Activated naive CD8-positive, alpha-beta T cell treated with anti-CD3 and anti-CD28 coated beads for 36 hours (primary cell): ENCODE results near the gene SF3A2. TPM values are rescaled to one million over a fixed set of nuclear protein-coding genes. Genes with fewer than 3 reads are reported as not detected.
A peak's percentile ranks its signal among the peaks of the same experiment; 100 is the strongest.
"Not testable (repeated sequence)": the region's sequence is repeated elsewhere in the genome, so short reads cannot be mapped to it uniquely, and the experiment has no call there.

Source experiments
- DNase-seq: peaks from one replicate; pipeline ENCODE4 v3.0.0; 2021
- H3K27ac Mint-ChIP-seq: one replicate; pipeline ENCODE4 v1.8.0; 2022; ENCODE audit warnings: mild to moderate bottlenecking, moderate library complexity, mixed read lengths
- H3K27me3 Mint-ChIP-seq: one replicate; pipeline ENCODE4 v1.8.0; 2022; ENCODE audit warnings: mild to moderate bottlenecking, mixed read lengths
- H3K36me3 Mint-ChIP-seq: one replicate; pipeline ENCODE4 v1.8.0; 2021; ENCODE audit warnings: mild to moderate bottlenecking, mixed read lengths
- H3K4me1 Mint-ChIP-seq: one replicate; pipeline ENCODE4 v1.8.0; 2021; ENCODE audit warnings: mixed read lengths
- H3K4me3 Mint-ChIP-seq: one replicate; pipeline ENCODE4 v1.8.0; 2022; ENCODE audit warnings: mild to moderate bottlenecking, moderate library complexity, mixed read lengths
- H3K9me3 Mint-ChIP-seq: one replicate; pipeline ENCODE4 v1.8.0; 2022; ENCODE audit warnings: mixed read lengths
- total RNA-seq, 2 experiments: library from RNA; stranded (reverse); gene quantifications; one replicate each; pipeline ENCODE4 v1.2.3, GENCODE V29; 2021

The SF3A2 gene
- total RNA-seq, 2 experiments from 2014 or later = 160 to 162 TPM

- no peak overlapping the region for H3K4me3 Mint-ChIP-seq
- no peak overlapping the region for H3K27ac Mint-ChIP-seq
- no peaks in the 10 kb centered on the region for H3K9me3 Mint-ChIP-seq
- DNase-seq = no peak
- peaks cover 33% of the 10 kb centered on the region for H3K36me3 Mint-ChIP-seq
- no peaks in the 10 kb centered on the region for H3K27me3 Mint-ChIP-seq
- peaks cover 24% of the 10 kb centered on the region for H3K4me1 Mint-ChIP-seq
Observed at GRCh38 chr19:2275588-2276428, 39.2 kb downstream of the SF3A2 start.

- Mint-ChIP-seq H3K27ac (no peak overlapping the region), H3K4me1 (peaks cover 22% of the 10 kb centered on the region), H3K4me3 (no peak overlapping the region), H3K9me3 (no peaks in the 10 kb centered on the region), H3K27me3 (no peaks in the 10 kb centered on the region), H3K36me3 (peaks cover 29% of the 10 kb centered on the region)
- no peak for DNase-seq
Observed at GRCh38 chr19:2276429-2276986, 39.9 kb downstream of the SF3A2 start.

DNA sequence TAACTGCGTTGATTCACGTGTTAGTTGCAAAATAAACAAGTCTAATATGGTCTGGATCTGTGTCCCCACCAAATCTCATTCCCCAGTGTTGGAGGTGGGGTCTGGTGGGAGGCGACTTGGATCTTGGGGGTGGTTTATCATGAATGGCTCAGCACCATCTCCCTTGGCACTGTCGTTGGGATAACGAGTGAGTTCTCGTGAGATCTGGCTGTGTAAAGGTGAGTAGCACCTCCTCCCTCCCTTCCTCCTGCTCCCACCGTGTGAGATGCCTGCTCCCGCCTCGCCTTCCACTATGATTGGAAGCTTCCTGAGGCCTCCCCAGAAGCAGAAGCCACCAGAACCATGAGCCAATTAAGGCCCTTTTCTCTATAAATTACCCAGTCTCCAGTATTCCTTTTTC, 40.5 kb downstream of the SF3A2 start:
- H3K4me1 Mint-ChIP-seq = peaks cover 21% of the 10 kb centered on the region
- H3K27ac Mint-ChIP-seq = peak overlapping the region; percentile 42
- peaks cover 23% of the 10 kb centered on the region for H3K36me3 Mint-ChIP-seq
- H3K4me3 Mint-ChIP-seq = no peak overlapping the region
- no peak for DNase-seq
- no peaks in the 10 kb centered on the region for H3K9me3 Mint-ChIP-seq
- H3K27me3 Mint-ChIP-seq = no peaks in the 10 kb centered on the region

GRCh38 chr19:2278459-2279158, 42.0 kb downstream of the SF3A2 start:
- H3K27me3 Mint-ChIP-seq = no peaks in the 10 kb centered on the region
- H3K9me3 Mint-ChIP-seq = no peaks in the 10 kb centered on the region
- H3K36me3 Mint-ChIP-seq = peaks cover 13% of the 10 kb centered on the region
- no peak overlapping the region for H3K27ac Mint-ChIP-seq
- H3K4me1 Mint-ChIP-seq = peaks cover 22% of the 10 kb centered on the region
- H3K4me3 Mint-ChIP-seq = no peak overlapping the region
- DNase-seq = no peak

GRCh38 chr19:2280633-2281264, 44.1 kb downstream of the SF3A2 start:
- H3K27me3 Mint-ChIP-seq = no peaks in the 10 kb centered on the region
- H3K4me3 Mint-ChIP-seq = no peak overlapping the region
- H3K27ac Mint-ChIP-seq = no peak overlapping the region
- peaks cover 9% of the 10 kb centered on the region for H3K4me1 Mint-ChIP-seq
- H3K9me3 Mint-ChIP-seq = no peaks in the 10 kb centered on the region
- H3K36me3 Mint-ChIP-seq = no peaks in the 10 kb centered on the region
- DNase-seq = no peak

DNA sequence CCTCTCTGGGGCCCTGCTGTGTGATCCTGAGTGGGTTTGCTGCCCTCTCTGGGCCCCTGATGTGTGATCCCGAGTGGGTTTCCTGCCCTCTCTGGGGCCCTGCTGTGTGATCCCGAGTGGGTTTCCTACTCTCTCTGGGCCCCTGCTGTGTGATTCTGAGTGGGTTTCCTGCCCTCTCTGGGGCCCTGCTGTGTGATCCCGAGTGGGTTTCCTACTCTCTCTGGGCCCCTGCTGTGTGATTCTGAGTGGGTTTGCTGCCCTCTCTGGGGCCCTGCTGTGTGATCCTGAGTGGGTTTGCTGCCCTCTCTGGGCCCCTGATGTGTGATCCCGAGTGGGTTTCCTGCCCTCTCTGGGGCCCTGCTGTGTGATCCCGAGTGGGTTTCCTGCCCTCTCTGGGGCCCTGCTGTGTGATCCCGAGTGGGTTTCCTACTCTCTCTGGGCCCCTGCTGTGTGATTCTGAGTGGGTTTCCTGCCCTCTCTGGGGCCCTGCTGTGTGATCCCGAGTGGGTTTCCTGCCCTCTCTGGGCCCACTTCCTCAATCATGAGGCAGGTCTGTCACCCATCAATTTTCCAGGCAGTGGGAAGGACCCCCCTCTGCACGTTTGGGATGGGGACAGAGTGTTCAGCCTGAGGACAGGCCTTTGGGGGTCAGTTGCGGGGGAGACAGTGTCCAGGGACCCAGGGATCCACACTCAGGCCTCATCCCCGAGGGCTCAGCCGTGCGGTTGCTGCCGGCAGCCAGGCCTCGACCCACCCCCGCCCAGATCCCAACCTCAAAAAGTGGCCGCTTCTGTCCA, 44.8 kb downstream of the SF3A2 start:
- H3K36me3 Mint-ChIP-seq, H3K9me3 Mint-ChIP-seq, H3K4me3 Mint-ChIP-seq, DNase-seq, H3K27ac Mint-ChIP-seq, H3K27me3 Mint-ChIP-seq, H3K4me1 Mint-ChIP-seq: not testable (repeated sequence)

- Mint-ChIP-seq H3K27ac (no peak within 1 kb of the TSS), H3K4me1 (peaks cover 9% of the 10 kb centered on the region), H3K27me3 (no peaks in the 10 kb centered on the region), H3K9me3 (no peaks in the 10 kb centered on the region), H3K36me3 (no peaks in the 10 kb centered on the region), H3K4me3 (peak within 1 kb of the TSS; percentile 25)
- DNase-seq = no peak
Observed at GRCh38 chr19:2282062-2282861, 45.6 kb downstream of the SF3A2 start, which contains the start of gene PEAK3. TSS of gene PEAK3 (minus strand) at chr19:2282175. CDS start at chr19:2280931, 1,244 bp downstream.

DNA sequence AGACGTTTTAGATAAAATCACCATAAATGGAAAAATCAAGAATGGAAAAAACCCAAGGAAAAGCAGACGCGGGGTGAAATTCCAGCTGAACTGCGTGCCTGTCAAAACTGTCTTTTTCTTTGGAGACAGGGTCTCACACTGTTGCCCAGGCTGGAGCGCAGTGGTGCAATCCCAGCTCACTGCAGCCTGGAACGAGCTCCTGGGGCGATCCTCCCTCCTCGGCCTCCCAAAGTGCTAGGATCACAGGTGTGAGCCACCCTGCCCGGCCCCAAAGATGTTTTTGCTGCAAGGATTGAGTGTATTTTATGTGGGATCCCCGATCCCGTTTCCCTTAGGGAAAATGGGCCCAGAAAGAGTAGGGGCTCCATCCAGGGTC, 46.2 kb downstream of the SF3A2 start:
- Mint-ChIP-seq H3K4me1 (peaks cover 9% of the 10 kb centered on the region), H3K27me3 (no peaks in the 10 kb centered on the region), H3K9me3 (no peaks in the 10 kb centered on the region), H3K36me3 (no peaks in the 10 kb centered on the region), H3K27ac (no peak overlapping the region), H3K4me3 (no peak overlapping the region)
- no peak for DNase-seq

GRCh38 chr19:2283835-2284507, 47.3 kb downstream of the SF3A2 start:
- no peaks in the 10 kb centered on the region for H3K9me3 Mint-ChIP-seq
- no peak overlapping the region for H3K4me3 Mint-ChIP-seq
- H3K36me3 Mint-ChIP-seq = no peaks in the 10 kb centered on the region
- peaks cover 15% of the 10 kb centered on the region for H3K4me1 Mint-ChIP-seq
- no peak overlapping the region for H3K27ac Mint-ChIP-seq
- peaks cover 3% of the 10 kb centered on the region for H3K27me3 Mint-ChIP-seq
- DNase-seq = no peak

DNA sequence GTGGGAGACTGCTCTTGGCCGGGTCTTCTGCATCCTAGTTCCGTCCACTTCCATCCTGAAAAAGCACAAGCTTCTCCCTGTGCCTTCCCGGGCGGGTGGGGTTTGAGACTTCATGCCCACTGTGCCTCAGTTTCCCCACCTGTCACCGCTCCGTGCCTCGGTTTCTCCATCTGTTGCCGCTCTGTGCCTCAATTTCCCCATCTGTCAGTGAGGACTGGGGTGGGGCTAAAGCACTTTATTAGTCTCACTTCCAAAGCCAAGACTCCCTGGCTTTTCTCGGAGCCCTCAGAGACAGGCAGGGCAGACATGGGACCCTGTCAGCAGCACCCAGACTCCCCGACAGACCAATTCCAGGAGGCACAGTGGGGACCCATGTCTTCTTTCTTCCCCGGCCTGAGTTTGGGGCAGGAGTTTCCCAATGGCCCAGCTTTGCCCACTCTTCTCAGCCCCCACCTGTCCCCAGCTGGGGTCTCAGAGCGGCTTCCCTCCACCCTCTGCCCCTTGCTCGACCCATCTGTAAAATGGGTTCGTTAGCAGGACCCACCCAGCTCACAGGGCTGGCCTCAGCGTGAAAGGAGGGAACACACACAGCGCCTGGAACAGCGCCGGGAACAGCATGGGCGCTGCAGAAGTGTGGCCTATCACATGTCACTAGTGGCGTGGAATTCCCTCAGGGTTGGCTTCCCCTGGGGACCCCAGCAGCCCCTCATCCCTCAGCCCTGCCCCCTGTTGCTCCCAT, 49.9 kb downstream of the SF3A2 start:
- Mint-ChIP-seq H3K4me1 (peaks cover 23% of the 10 kb centered on the region), H3K9me3 (no peaks in the 10 kb centered on the region), H3K27ac (no peak overlapping the region), H3K27me3 (peaks cover 13% of the 10 kb centered on the region), H3K4me3 (no peak overlapping the region), H3K36me3 (no peaks in the 10 kb centered on the region)
- DNase-seq = no peak

DNA sequence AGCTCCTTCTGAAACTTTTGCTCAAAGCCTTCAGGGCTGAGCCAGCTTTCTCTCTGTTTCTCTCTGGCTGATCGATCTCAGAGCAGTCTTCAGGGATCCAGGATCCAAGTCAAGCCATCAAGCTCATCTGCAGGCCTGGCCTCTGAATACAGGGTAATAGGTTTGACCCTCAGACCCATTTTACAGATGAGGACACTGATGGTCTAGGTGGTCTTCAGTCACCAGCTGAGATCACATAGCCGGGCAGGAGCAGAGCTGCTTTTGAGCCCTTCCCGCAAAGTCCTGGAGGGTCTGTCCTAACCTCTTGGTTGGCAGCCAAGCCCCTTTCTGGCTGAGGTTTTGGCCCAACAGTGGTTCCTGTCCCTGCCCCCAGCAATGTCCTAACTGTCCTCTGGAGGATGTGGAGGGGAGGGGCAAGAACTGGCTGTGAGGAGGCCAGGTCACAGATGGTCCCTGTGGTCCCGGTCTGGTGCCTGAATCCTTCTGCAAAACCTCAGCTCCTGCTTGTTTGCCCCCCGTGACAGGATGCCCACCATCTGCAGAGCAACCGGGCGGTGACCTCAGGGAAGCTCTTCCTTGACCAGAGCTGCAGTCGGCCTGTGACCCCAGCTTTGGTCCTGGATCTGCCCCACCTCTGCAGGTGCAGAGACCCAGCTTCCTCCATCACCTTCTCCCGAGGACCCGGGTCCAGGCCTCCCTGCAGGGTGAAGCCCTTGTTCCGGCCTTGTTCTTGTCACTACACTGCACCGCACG, 51.1 kb downstream of the SF3A2 start:
- no peaks in the 10 kb centered on the region for H3K9me3 Mint-ChIP-seq
- peaks cover 18% of the 10 kb centered on the region for H3K4me1 Mint-ChIP-seq
- peaks cover 13% of the 10 kb centered on the region for H3K27me3 Mint-ChIP-seq
- no peaks in the 10 kb centered on the region for H3K36me3 Mint-ChIP-seq
- DNase-seq = no peak
- H3K27ac Mint-ChIP-seq = no peak overlapping the region
- no peak overlapping the region for H3K4me3 Mint-ChIP-seq

GRCh38 chr19:2288338-2288817, 51.8 kb downstream of the SF3A2 start:
- H3K4me1 Mint-ChIP-seq = peaks cover 16% of the 10 kb centered on the region
- DNase-seq = no peak
- H3K27ac Mint-ChIP-seq = no peak overlapping the region

More at GRCh38 chr19:2288338-2288817, 51.8 kb downstream of the SF3A2 start:
- Mint-ChIP-seq H3K27me3 (peaks cover 13% of the 10 kb centered on the region), H3K36me3 (no peaks in the 10 kb centered on the region), H3K4me3 (peak overlapping the region; percentile 81), H3K9me3 (no peaks in the 10 kb centered on the region)
